ENCODE measurements around the gene NEGR1. TPM values are rescaled to one million over a fixed set of nuclear protein-coding genes. Genes with fewer than 3 reads are reported as not detected.

The NEGR1 gene
- total RNA-seq, 4 donors from 2014 or later = 0.49 to 8.8 (median 2.7) TPM

- Histone ChIP-seq H3K4me3 (peak overlapping the region in 2 of 4 donors; percentile 58 to 72), H3K27me3 (peaks cover 0 to 43% (median 0%) of the 10 kb centered on the region in 4 donors), H3K27ac (peak overlapping the region in 2 of 4 donors; percentile 15 to 91), H3K36me3 (no peaks in the 10 kb centered on the region), H3K9me3 (no peaks in the 10 kb centered on the region), H3K4me1 (peaks cover 0 to 36% (median 3%) of the 10 kb centered on the region in 3 donors)
- no peak for DNase-seq
- intact Hi-C loops (cut with DNase I) = no loop called here
- no peak for TF ChIP-seq POLR2A (IDR thresholded peaks at IDR 0.05)
- no peak for TF ChIP-seq CTCF (IDR thresholded peaks at IDR 0.05)
These were observed 2.2 kb downstream of the NEGR1 start for GRCh38 chr1:72280131-72280530.

GRCh38 chr1:72278461-72278860 is 3.9 kb downstream of the NEGR1 start:
- no peak for DNase-seq
- H3K4me1 ChIP-seq = peaks cover 0 to 19% (median 0%) of the 10 kb centered on the region in 3 donors
- H3K4me3 ChIP-seq = no peak overlapping the region
- intact Hi-C loops (cut with DNase I) = no loop called here
- peak overlapping the region in 2 of 4 donors; percentile 0 to 91 for H3K27ac ChIP-seq
- H3K36me3 ChIP-seq = no peaks in the 10 kb centered on the region
- H3K9me3 ChIP-seq = no peaks in the 10 kb centered on the region
- H3K27me3 ChIP-seq = peaks cover 0 to 26% (median 0%) of the 10 kb centered on the region in 4 donors
- TF ChIP-seq CTCF (IDR thresholded peaks at IDR 0.05) (no peak), POLR2A (IDR thresholded peaks at IDR 0.05) (no peak)

GRCh38 chr1:72271555-72272085 is 10.7 kb downstream of the NEGR1 start:
- TF ChIP-seq CTCF (IDR thresholded peaks at IDR 0.05) (no peak), POLR2A (IDR thresholded peaks at IDR 0.05) (no peak)

GRCh38 chr1:72262735-72263134 is 19.6 kb downstream of the NEGR1 start:
- Histone ChIP-seq H3K36me3 (no peaks in the 10 kb centered on the region), H3K4me3 (no peak overlapping the region), H3K27ac (no peak overlapping the region), H3K4me1 (no peaks in the 10 kb centered on the region), H3K27me3 (no peaks in the 10 kb centered on the region), H3K9me3 (no peaks in the 10 kb centered on the region)
- intact Hi-C loops (cut with DNase I) = no loop called here
- no peak for DNase-seq
- 64% methylated on average over 2 of the region's 2 CpGs for WGBS, 2 donors
- TF ChIP-seq POLR2A (IDR thresholded peaks at IDR 0.05) (no peak), CTCF (IDR thresholded peaks at IDR 0.05) (no peak)

More at GRCh38 chr1:72271555-72272085, 10.7 kb downstream of the NEGR1 start:
- intact Hi-C loops (cut with DNase I) = no loop called here
- Histone ChIP-seq H3K4me3 (no peak overlapping the region), H3K27me3 (no peaks in the 10 kb centered on the region), H3K36me3 (no peaks in the 10 kb centered on the region), H3K27ac (no peak overlapping the region), H3K9me3 (no peaks in the 10 kb centered on the region), H3K4me1 (no peaks in the 10 kb centered on the region)
- 64 to 71% methylated on average over 6 of the region's 6 CpGs for WGBS, 2 donors
- DNase-seq = no peak

- DNase-seq = no peak
- Histone ChIP-seq H3K27ac (no peak overlapping the region), H3K9me3 (no peaks in the 10 kb centered on the region), H3K4me1 (no peaks in the 10 kb centered on the region), H3K36me3 (no peaks in the 10 kb centered on the region), H3K4me3 (no peak overlapping the region), H3K27me3 (no peaks in the 10 kb centered on the region)
- no peak for TF ChIP-seq POLR2A (IDR thresholded peaks at IDR 0.05)
- TF ChIP-seq CTCF (IDR thresholded peaks at IDR 0.05) = no peak
- intact Hi-C loops (cut with DNase I) = no loop called here
These were observed 29.2 kb downstream of the NEGR1 start for GRCh38 chr1:72253132-72253531.
